ENCODE results near the gene ASAP2. TPM values are rescaled to one million over a fixed set of nuclear protein-coding genes. Genes with fewer than 3 reads are reported as not detected.

ASAP2 gene
- total and polyA plus RNA-seq, 4 experiments from 2014 or later = not detected

GRCh38 chr2:9251154-9252001, 44.8 kb downstream of the ASAP2 start:
- Mint-ChIP-seq H3K4me3 (no peak overlapping the region), H3K9me3 (no peaks in the 10 kb centered on the region), H3K36me3 (no peaks in the 10 kb centered on the region), H3K4me1 (peaks cover 0 to 2% (median 0%) of the 10 kb centered on the region in 4 donors), H3K27ac (no peak overlapping the region), H3K27me3 (peaks cover 10 to 19% of the 10 kb centered on the region in 2 donors)
- no peak overlapping the region for H3K4me3 ChIP-seq (ENCODE audit: low read length in 2 of 2)
- ChIA-PET CTCF (ENCODE audit: partially characterized antibody) (no interaction called here), POLR2A (ENCODE audit: partially characterized antibody) (no interaction called here)
- no peak for DNase-seq
- H3K27me3 ChIP-seq (ENCODE audit: insufficient read depth, low read length) = no peaks in the 10 kb centered on the region
- intact Hi-C loops (cut with micrococcal nuclease) = no loop called here
- H3K36me3 ChIP-seq (ENCODE audit: insufficient read depth, low read length) = no peaks in the 10 kb centered on the region
- H3K9me3 ChIP-seq (ENCODE audit: control insufficient read depth in 1 of 2, low read length in 2 of 2) = no peaks in the 10 kb centered on the region
- H3K4me1 ChIP-seq (ENCODE audit: insufficient read depth, low read length) = no peaks in the 10 kb centered on the region
- H3K27ac ChIP-seq (ENCODE audit: low read depth, low read length) = no peak overlapping the region

- no peaks in the 10 kb centered on the region for H3K36me3 Mint-ChIP-seq
- no peak overlapping the region for H3K27ac ChIP-seq (ENCODE audit: low read depth, low read length)
- H3K4me3 Mint-ChIP-seq = no peak overlapping the region
- H3K4me1 ChIP-seq (ENCODE audit: insufficient read depth, low read length) = no peaks in the 10 kb centered on the region
- no peaks in the 10 kb centered on the region for H3K27me3 ChIP-seq (ENCODE audit: insufficient read depth, low read length)
- ChIA-PET POLR2A (ENCODE audit: partially characterized antibody) (no interaction called here), CTCF (ENCODE audit: partially characterized antibody) (no interaction called here)
- H3K4me1 Mint-ChIP-seq = peaks cover 0 to 2% (median 0%) of the 10 kb centered on the region in 4 donors
- intact Hi-C loops (cut with micrococcal nuclease) = no loop called here
- H3K4me3 ChIP-seq (ENCODE audit: low read length in 2 of 2) = no peak overlapping the region
- no peak for DNase-seq
- H3K9me3 ChIP-seq (ENCODE audit: control insufficient read depth in 1 of 2, low read length in 2 of 2) = no peaks in the 10 kb centered on the region
- H3K27ac Mint-ChIP-seq = no peak overlapping the region
- no peaks in the 10 kb centered on the region for H3K9me3 Mint-ChIP-seq
- peaks cover 10 to 20% of the 10 kb centered on the region in 2 donors for H3K27me3 Mint-ChIP-seq
- H3K36me3 ChIP-seq (ENCODE audit: insufficient read depth, low read length) = no peaks in the 10 kb centered on the region
Observed at GRCh38 chr2:9252002-9252357, 45.4 kb downstream of the ASAP2 start.

GRCh38 chr2:9255416-9255815, 48.8 kb downstream of the ASAP2 start:
- no peaks in the 10 kb centered on the region for H3K27me3 ChIP-seq (ENCODE audit: insufficient read depth, low read length)
- DNase-seq = no peak
- H3K27ac ChIP-seq (ENCODE audit: low read depth, low read length) = no peak overlapping the region
- CTCF ChIA-PET (ENCODE audit: partially characterized antibody) = interaction anchor here (0.7 kb wide), 1 partner anchor 157 kb away, joined by 3 read pairs; no protein-coding TSS in a partner anchor
- Mint-ChIP-seq H3K4me3 (no peak overlapping the region), H3K36me3 (no peaks in the 10 kb centered on the region), H3K27ac (no peak overlapping the region), H3K27me3 (peaks cover 2 to 11% of the 10 kb centered on the region in 2 donors), H3K4me1 (peaks cover 0 to 2% (median 0%) of the 10 kb centered on the region in 4 donors), H3K9me3 (no peaks in the 10 kb centered on the region)
- POLR2A ChIA-PET (ENCODE audit: partially characterized antibody) = no interaction called here
- intact Hi-C loops (cut with micrococcal nuclease) = no loop called here
- no peaks in the 10 kb centered on the region for H3K9me3 ChIP-seq (ENCODE audit: control insufficient read depth in 1 of 2, low read length in 2 of 2)
- H3K4me1 ChIP-seq (ENCODE audit: insufficient read depth, low read length) = no peaks in the 10 kb centered on the region
- H3K36me3 ChIP-seq (ENCODE audit: insufficient read depth, low read length) = no peaks in the 10 kb centered on the region
- no peak overlapping the region for H3K4me3 ChIP-seq (ENCODE audit: low read length in 2 of 2)

GRCh38 chr2:9256147-9256546, 49.5 kb downstream of the ASAP2 start:
- no peak overlapping the region for H3K4me3 Mint-ChIP-seq
- H3K9me3 ChIP-seq (ENCODE audit: control insufficient read depth in 1 of 2, low read length in 2 of 2) = no peaks in the 10 kb centered on the region
- H3K9me3 Mint-ChIP-seq = no peaks in the 10 kb centered on the region
- no peaks in the 10 kb centered on the region for H3K27me3 ChIP-seq (ENCODE audit: insufficient read depth, low read length)
- ChIA-PET CTCF (ENCODE audit: partially characterized antibody) (interaction anchor here (0.7 kb wide), 1 partner anchor 158 kb away, joined by 3 read pairs; no protein-coding TSS in a partner anchor), POLR2A (ENCODE audit: partially characterized antibody) (no interaction called here)
- peaks cover 2 to 7% of the 10 kb centered on the region in 2 donors for H3K27me3 Mint-ChIP-seq
- H3K4me3 ChIP-seq (ENCODE audit: low read length in 2 of 2) = no peak overlapping the region
- H3K27ac ChIP-seq (ENCODE audit: low read depth, low read length) = no peak overlapping the region
- no peaks in the 10 kb centered on the region for H3K4me1 ChIP-seq (ENCODE audit: insufficient read depth, low read length)
- H3K36me3 ChIP-seq (ENCODE audit: insufficient read depth, low read length) = no peaks in the 10 kb centered on the region
- peaks cover 0 to 2% (median 0%) of the 10 kb centered on the region in 4 donors for H3K4me1 Mint-ChIP-seq
- intact Hi-C loops (cut with micrococcal nuclease) = no loop called here
- no peak for DNase-seq
- H3K36me3 Mint-ChIP-seq = no peaks in the 10 kb centered on the region
- H3K27ac Mint-ChIP-seq = no peak overlapping the region

GRCh38 chr2:9256570-9257043, 50.0 kb downstream of the ASAP2 start:
- CTCF ChIA-PET (ENCODE audit: partially characterized antibody) = no interaction called here
- no peak overlapping the region for H3K27ac ChIP-seq (ENCODE audit: low read depth, low read length)
- no peaks in the 10 kb centered on the region for H3K27me3 ChIP-seq (ENCODE audit: insufficient read depth, low read length)
- H3K4me1 ChIP-seq (ENCODE audit: insufficient read depth, low read length) = no peaks in the 10 kb centered on the region
- no peaks in the 10 kb centered on the region for H3K36me3 Mint-ChIP-seq
- H3K27ac Mint-ChIP-seq = no peak overlapping the region
- DNase-seq = no peak
- no peak overlapping the region for H3K4me3 Mint-ChIP-seq
- peaks cover 0 to 2% (median 0%) of the 10 kb centered on the region in 4 donors for H3K4me1 Mint-ChIP-seq
- H3K36me3 ChIP-seq (ENCODE audit: insufficient read depth, low read length) = no peaks in the 10 kb centered on the region
- intact Hi-C loops (cut with micrococcal nuclease) = no loop called here
- peaks cover 0 to 8% of the 10 kb centered on the region in 2 donors for H3K27me3 Mint-ChIP-seq
- H3K4me3 ChIP-seq (ENCODE audit: low read length in 2 of 2) = no peak overlapping the region
- no peaks in the 10 kb centered on the region for H3K9me3 Mint-ChIP-seq
- POLR2A ChIA-PET (ENCODE audit: partially characterized antibody) = no interaction called here
- no peaks in the 10 kb centered on the region for H3K9me3 ChIP-seq (ENCODE audit: control insufficient read depth in 1 of 2, low read length in 2 of 2)

- Mint-ChIP-seq H3K4me1 (peaks cover 0 to 9% (median 0%) of the 10 kb centered on the region in 4 donors), H3K27ac (no peak overlapping the region), H3K4me3 (no peak overlapping the region), H3K27me3 (peaks cover 0 to 5% of the 10 kb centered on the region in 2 donors), H3K36me3 (no peaks in the 10 kb centered on the region), H3K9me3 (no peaks in the 10 kb centered on the region)
- Histone ChIP-seq H3K9me3 (ENCODE audit: control insufficient read depth in 1 of 2, low read length in 2 of 2) (no peaks in the 10 kb centered on the region), H3K27ac (ENCODE audit: low read depth, low read length) (no peak overlapping the region), H3K27me3 (ENCODE audit: insufficient read depth, low read length) (no peaks in the 10 kb centered on the region), H3K4me1 (ENCODE audit: insufficient read depth, low read length) (no peaks in the 10 kb centered on the region), H3K4me3 (ENCODE audit: low read length in 2 of 2) (no peak overlapping the region), H3K36me3 (ENCODE audit: insufficient read depth, low read length) (no peaks in the 10 kb centered on the region)
- CTCF ChIA-PET (ENCODE audit: partially characterized antibody) = interaction anchor here (1.1 kb wide), 1 partner anchor 50 kb away, joined by 3 read pairs; no protein-coding TSS in a partner anchor
- no peak for DNase-seq
- intact Hi-C loops (cut with micrococcal nuclease) = no loop called here
- POLR2A ChIA-PET (ENCODE audit: partially characterized antibody) = no interaction called here
Observed at GRCh38 chr2:9258501-9258900, 51.9 kb downstream of the ASAP2 start.

GRCh38 chr2:9258953-9259399, 52.4 kb downstream of the ASAP2 start:
- intact Hi-C loops (cut with micrococcal nuclease) = no loop called here
- H3K9me3 Mint-ChIP-seq = no peaks in the 10 kb centered on the region
- H3K4me3 Mint-ChIP-seq = peak overlapping the region in 1 of 8 donors; percentile 14
- no peak overlapping the region for H3K4me3 ChIP-seq (ENCODE audit: low read length in 2 of 2)
- no peak overlapping the region for H3K27ac ChIP-seq (ENCODE audit: low read depth, low read length)
- POLR2A ChIA-PET (ENCODE audit: partially characterized antibody) = no interaction called here
- no peak overlapping the region for H3K27ac Mint-ChIP-seq
- H3K27me3 Mint-ChIP-seq = peaks cover 0 to 5% of the 10 kb centered on the region in 2 donors
- no peaks in the 10 kb centered on the region for H3K36me3 ChIP-seq (ENCODE audit: insufficient read depth, low read length)
- no peaks in the 10 kb centered on the region for H3K27me3 ChIP-seq (ENCODE audit: insufficient read depth, low read length)
- H3K4me1 ChIP-seq (ENCODE audit: insufficient read depth, low read length) = no peaks in the 10 kb centered on the region
- CTCF ChIA-PET (ENCODE audit: partially characterized antibody) = no interaction called here
- H3K4me1 Mint-ChIP-seq = peaks cover 0 to 12% (median 0%) of the 10 kb centered on the region in 4 donors
- no peaks in the 10 kb centered on the region for H3K36me3 Mint-ChIP-seq
- H3K9me3 ChIP-seq (ENCODE audit: control insufficient read depth in 1 of 2, low read length in 2 of 2) = no peaks in the 10 kb centered on the region
- DNase-seq = no peak

Data from CD4-positive, alpha-beta memory T cell (primary cell).